ENCODE data around the gene TMPRSS9.
"Not testable (repeated sequence)": the region's sequence is repeated elsewhere in the genome, so short reads cannot be mapped to it uniquely, and the experiment has no call there.

Gene TMPRSS9

GRCh38 chr19:2362046-2362969 is 2.2 kb downstream of the TMPRSS9 start:
- DNase-seq, result no peak

DNA sequence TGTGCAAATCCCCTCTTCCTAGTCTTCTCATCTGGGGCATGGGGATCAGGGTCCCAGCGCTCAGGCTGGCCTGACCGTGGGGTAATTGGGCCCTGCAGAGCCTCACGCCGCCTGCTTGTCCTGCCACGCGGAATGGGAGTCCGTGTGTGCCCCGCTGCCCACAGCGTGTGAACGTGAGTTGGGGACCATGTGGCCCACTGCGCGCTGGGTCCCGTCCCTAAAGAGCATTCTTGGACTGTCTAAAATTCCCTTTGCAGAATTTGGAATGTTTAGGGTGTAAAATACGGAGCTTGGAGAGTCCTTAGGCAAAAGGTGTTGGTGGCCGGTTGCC is 2.9 kb downstream of the TMPRSS9 start:
- DNase-seq, result no peak

DNA sequence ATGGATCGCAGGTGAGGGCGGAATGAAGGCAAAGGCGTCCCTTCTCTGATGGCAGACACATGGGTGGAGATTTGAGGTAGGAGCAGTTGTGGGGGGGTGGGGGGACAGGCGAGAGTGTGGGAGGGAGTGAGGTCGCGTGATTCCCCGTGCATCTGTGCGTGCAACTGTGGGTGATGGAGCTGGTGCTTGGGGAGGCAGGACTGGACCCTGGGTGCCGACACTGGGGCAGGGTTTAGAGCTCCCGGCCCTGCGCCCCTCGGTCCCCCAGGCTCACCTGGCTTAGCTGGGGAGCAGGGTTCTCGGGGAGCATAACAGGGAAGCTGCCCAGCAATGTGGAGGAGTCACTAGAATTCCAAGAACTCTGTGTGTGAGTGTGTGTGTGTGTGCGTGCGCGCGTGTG is 3.4 kb downstream of the TMPRSS9 start:
- no peak for DNase-seq

- no peak for DNase-seq
Observed at GRCh38 chr19:2365201-2365970, 5.3 kb downstream of the TMPRSS9 start.

GRCh38 chr19:2371656-2372055 is 11.6 kb downstream of the TMPRSS9 start:
- no peak for DNase-seq

DNA sequence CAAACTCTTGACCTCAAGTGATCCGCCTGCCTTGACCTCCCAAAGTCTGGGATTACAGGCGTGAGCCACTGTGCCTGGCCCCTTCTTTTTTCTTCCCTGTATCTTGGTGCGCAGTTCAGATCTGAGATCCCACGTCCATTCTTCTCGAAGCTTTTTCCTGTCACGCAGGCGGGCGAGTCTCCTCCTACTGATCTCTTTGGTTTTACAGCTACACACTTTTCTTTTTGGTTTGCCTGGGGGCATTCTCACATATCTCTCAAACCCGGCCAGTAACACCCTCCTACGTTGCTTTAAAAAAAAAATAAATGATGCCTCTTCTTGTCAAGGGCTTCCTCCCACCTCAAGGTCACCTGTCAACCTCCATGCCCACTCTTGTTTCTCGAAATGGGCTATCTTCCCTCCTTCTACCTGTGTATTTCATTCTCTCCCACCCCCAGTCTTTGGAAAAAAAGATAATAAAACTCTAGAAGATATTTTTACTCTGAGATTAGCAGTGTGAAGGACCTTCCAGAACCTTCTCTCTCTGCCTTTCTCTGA is 12.1 kb downstream of the TMPRSS9 start:
- no peak for DNase-seq

DNA sequence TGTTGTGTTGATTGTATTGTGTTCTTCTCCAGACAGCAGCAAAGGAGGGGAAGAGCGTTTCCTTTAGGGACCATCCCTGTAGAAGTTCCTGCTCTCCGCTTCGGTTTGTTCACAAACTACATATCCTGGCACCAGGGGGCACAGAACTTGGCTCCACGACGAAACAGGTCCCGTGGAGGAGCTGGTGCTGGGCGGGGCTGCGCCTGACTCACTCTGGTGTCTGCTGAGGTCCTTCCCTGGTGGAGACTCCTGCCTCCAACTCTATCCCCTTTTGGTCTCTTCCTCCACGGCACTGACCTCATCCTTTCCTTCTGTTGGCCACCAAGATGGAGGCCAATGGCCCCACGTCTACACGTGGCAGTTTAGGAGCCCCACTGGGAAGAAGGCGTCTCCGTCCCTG is 14.7 kb downstream of the TMPRSS9 start:
- no peak for DNase-seq

DNA sequence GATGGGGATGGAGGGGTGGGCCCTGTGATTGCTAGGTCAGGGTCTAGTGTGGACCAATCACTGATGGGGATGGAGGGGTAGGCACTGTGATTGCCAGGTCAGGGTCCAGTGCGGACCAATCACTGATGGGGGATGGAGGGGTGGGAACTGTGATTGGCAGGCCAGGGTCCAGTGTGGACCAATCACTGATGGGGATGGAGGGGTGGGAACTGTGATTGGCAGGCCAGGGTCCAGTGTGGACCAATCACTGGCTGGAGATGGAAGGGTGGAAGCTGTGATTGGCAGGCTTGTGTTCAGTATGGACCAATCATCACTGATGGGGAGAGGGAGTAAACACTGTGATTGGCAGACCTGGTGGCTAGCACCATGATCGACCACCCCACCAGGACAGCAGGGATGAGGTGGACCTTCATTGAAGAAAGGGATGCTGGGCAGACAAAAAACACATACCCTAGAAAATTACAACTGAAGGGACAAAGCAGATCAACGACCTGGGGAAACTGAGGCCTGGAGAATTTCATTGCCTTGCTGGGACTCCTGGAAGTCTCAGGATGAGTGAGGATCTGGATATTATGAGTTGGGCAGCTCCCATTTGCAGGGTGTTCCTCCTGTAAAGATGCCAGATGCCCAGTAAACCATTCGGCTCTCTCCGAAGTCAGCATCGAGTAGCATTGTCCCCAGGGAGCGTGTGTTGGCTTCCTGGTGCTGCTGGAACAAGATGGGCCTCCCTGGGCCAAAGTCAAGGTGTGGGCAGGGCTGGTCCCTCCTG is 15.5 kb downstream of the TMPRSS9 start:
- DNase-seq, result no peak

- DNase-seq, result no peak
Observed at GRCh38 chr19:2376784-2377519, 16.9 kb downstream of the TMPRSS9 start.

DNA sequence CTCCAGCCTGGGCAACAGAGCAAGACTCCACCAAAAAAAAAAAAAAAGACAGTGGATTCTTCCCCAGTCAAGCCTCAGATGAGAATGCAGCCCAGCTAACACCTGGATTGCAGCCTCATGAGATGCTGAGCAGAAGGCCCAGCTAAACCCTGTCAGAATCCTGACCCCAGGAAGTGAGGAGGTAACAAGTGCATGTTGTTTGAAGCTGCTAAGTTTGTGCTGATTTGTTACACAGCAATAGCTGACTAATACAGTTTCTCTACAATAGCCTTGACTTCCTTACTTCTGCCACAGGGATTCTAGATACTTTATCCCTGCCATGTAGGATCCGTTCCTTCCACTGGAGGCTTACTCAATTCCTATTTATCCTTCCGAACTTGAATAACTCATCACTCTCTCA is 20.5 kb downstream of the TMPRSS9 start:
- DNase-seq, result no peak

DNA sequence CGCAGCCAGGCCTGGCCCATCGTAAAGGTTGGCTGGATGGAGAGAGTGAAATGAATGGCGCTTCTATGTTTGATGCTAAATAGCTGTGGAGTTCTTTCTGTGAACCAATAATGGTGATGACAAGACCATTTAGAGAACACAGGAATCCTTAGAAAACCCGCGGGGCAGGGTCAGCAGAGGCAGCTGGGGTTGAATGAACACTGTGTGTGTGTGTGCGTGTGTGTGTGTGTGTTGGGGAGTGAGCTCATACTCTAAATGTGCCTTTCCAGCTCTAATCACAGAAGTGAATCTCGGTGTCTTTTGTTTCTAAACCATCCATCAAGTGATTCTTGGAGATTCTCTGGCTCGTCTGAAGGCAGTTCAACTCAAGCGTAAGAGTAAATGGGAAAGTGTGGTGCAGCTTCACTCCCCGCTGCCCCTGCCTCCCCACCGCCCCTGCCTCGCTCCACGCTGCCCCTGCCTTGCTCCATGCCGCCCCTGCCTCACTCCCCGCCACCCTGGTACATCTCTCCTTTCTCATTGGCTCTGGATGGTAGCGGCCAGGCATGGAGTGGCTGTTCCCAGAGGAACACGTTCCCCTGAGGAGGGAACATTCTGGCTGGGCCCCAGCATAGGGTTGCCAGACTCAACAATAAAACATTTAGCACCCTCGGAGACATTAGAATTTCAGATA is 21.2 kb downstream of the TMPRSS9 start:
- DNase-seq, result no peak

GRCh38 chr19:2382530-2383222 is 22.6 kb downstream of the TMPRSS9 start:
- DNase-seq, result no peak

DNA sequence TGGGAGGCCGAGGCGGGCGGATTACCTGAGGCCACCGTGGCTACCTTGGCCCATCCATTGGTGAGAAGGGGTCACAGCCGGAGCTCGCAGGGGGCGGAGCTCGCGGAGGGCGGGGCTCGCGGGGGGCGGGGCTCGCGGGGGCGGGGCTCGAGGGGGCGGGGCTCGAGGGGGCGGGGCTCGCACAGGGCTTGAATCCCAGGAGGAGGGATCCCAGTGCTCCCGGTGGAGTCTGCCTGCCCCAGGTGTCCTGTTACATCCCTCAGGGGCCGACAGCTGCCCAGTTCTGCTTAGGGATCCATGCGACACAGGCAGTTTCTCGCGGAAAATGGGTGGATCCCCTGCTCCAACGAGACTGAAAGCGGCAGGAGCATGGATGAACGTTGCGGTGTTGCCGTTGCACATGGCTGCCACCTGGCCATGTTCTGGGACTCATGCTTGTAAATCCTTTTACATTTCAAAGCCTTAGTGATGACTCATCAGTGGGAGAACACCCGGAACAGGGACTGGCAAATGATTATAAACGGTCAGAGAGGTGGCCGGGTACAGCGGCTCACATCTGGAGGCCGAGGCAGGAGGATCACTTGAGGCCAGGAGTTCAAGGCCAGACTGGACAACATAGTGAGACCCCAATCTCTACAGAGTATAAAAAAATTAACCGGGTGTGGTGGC is 25.1 kb downstream of the TMPRSS9 start:
- DNase-seq, result no peak

DNA sequence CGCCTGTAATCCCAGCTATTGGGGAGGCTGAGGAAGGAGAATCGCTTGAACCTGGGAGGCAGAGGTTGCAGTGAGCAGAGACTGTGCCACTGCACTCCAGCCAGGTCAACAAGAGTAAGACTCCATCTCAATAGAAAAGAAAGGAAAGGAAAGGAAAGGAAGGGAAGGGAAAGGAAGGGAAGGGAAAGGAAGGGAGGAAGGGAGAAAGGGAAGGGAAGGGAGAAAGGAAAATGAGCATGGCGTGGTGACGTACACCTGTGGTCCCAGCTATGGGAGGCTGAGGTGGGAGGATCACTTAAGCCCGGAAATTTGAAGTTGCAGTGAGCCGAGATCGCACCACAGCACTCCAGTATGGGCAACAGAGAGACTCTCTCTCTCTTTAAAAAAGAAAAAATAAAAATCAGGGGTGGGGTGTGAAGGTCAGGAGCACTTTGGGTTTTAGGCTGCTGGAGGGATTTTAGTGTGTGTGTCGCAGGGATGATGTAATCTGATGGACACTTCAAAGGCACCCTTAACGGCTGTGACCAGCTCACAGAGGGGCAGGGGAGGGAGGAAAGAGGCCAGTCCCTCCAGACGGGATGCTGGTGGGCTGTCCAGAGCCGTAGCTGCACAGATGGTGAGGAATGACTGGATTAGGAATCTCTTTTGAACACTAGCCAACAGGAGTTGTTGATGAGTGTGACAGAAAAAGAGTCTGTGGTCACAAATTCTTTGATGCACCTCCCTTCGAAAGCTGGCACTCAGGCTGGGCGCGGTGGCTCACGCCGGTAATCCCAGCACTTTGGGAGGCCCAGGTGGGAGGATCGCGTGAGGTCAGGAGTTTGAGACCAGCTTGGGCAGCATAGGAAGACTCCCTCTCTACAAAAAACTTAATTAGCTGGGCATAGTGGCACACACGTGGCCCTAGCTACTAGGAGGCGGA is 27.6 kb downstream of the TMPRSS9 start:
- DNase-seq, result no peak

- no peak for DNase-seq
Observed at GRCh38 chr19:2389594-2389993, 29.5 kb downstream of the TMPRSS9 start.

- no peak for DNase-seq
Observed at GRCh38 chr19:2391118-2391725, 31.2 kb downstream of the TMPRSS9 start.

DNA sequence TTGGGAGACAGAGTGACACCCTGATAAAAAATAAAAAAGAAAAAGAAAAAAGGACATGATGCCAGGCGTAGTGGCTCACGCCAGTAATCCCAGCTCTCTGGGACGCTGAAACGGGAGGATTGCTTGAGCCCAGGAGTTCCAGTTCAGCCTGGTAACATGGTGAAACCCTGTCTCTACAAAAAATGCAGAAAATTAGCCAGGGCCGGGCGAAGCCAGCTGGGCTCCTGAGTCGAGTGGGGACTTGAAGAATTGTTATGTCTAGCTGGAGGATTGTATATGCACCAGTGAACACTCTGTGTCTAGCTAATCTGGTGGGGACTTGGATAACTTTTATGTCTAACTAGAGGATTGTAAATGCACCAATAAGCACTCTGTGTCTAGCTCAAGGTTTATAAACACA is 32.3 kb downstream of the TMPRSS9 start:
- no peak for DNase-seq

DNA sequence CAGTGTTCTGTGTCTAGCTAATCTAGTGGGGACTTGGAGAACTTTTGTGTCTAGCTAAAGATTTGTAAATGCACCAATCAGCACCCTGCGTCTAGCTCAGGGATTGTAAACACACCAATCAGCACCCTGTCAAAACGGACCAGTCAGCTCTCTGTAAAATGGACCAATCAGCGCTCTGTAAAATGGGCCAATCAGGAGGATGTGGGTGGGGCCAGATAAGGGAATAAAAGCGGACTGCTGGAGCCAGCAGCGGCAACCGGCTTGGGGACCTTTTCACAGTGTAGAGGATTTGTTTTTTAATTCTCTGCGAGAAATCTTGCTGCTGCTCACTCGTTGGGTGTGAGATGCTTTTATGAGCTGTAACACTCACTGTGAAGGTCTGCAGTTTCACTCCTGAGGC is 32.8 kb downstream of the TMPRSS9 start:
- not testable (repeated sequence) for DNase-seq

GRCh38 chr19:2394054-2394441 is 34.0 kb downstream of the TMPRSS9 start:
- no peak for DNase-seq
